A549 treated with CpdA at 1 μM for 4 hours (cell line): ENCODE data around the gene CC2D2A. TPM values are rescaled to one million over a fixed set of nuclear protein-coding genes. Genes with fewer than 3 reads are reported as not detected.

Experiments
- total RNA-seq: library from RNA; stranded (reverse); fragments of 200-300 nt; extraction: Qiagen RNA extraction; gene quantifications from 5 replicates; pipeline ENCODE4 v1.2.3, GENCODE V29; 2022; ENCODE audit warnings: low read depth

CC2D2A gene
- 10.0 to 14.3 TPM (median 12.9 TPM) in 5 replicates for total RNA-seq

GRCh38 chr4:15469402-15470127, at the start of gene CC2D2A:
Gene CC2D2A (plus strand): TSS chr4:15469882. CDS start chr4:15475933, 6,051 bp downstream.

GRCh38 chr4:15427701-15428100, 42.0 kb upstream of the CC2D2A start, which contains the start of gene C1QTNF7:
Gene C1QTNF7 (plus strand): TSS chr4:15428033. CDS start chr4:15435744, 7,711 bp downstream.

Other genes with a start within 250 kb of the CC2D2A start
- gene C1QTNF7, start 41.8 kb upstream of the CC2D2A start, total RNA-seq = not detected in 5 replicates
- 26.5 to 35.1 TPM (median 30.8 TPM) in 5 replicates for gene FBXL5, start 185.5 kb downstream of the CC2D2A start, total RNA-seq
- 31.4 to 37.4 TPM (median 32.3 TPM) in 5 replicates for gene FAM200B, start 211.9 kb downstream of the CC2D2A start, total RNA-seq
- gene BST1, start 233.2 kb downstream of the CC2D2A start, total RNA-seq = 15.8 to 20.7 TPM (median 18.2 TPM) in 5 replicates